Measurements from ENCODE around the gene PCDHGA9.

GRCh38 chr5:141389153-141390042, 13.2 kb upstream of the PCDHGA9 start:
- TF ChIP-seq EZH2phosphoT487 (IDR thresholded peaks at IDR 0.05; ENCODE audit: insufficient read depth, low read depth), result no peak
- TF ChIP-seq EZH2 (IDR thresholded peaks at IDR 0.05; ENCODE audit: insufficient read depth, poor library complexity, severe bottlenecking), result no peak

Data from GM23248 (cell line).